HEK293T (cell line): ENCODE results near the gene NDFIP1.
"Not testable (repeated sequence)": the region's sequence is repeated elsewhere in the genome, so short reads cannot be mapped to it uniquely, and the experiment has no call there.

Experiments used
- CTCF ChIA-PET: fragments of 350-600 bp; formaldehyde crosslinking; extraction: SDS; loops from one replicate; lab custom pipeline; 2021; ENCODE audit warnings: antibody characterized with exemption, inconsistent platforms; lab: Yijun Ruan, JAX
- POLR2A ChIA-PET: fragments of 350-600 bp; formaldehyde crosslinking; extraction: SDS; loops from one replicate; lab custom pipeline; 2020; ENCODE audit warnings: antibody characterized with exemption, inconsistent platforms; lab: Yijun Ruan, JAX
- DNase-seq: peaks from one replicate; pipeline ENCODE4 v3.0.0; 2012; ENCODE audit warnings: mixed read lengths; ENCODE audit errors: extremely low spot score
- ARNT ChIP-seq: fragments of 450-650 bp; IDR thresholded peaks from 2 replicates; pipeline ENCODE4 v1.6.1; 2017; ENCODE audit warnings: mild to moderate bottlenecking
- BHLHE40 ChIP-seq: fragments of 450-650 bp; IDR thresholded peaks from 2 replicates; pipeline ENCODE4 v1.6.1; 2016; ENCODE audit warnings: mild to moderate bottlenecking, moderate library complexity, borderline replicate concordance
- CTBP1 ChIP-seq: fragments of 450-650 bp; IDR thresholded peaks from 2 replicates; pipeline ENCODE4 v1.6.1; 2016; ENCODE audit warnings: borderline replicate concordance
- ELF4 ChIP-seq: fragments of 450-650 bp; IDR thresholded peaks from 2 replicates; pipeline ENCODE4 v1.6.1; 2017; ENCODE audit warnings: antibody characterized with exemption
- FOXA1 ChIP-seq: fragments of 450-650 bp; IDR thresholded peaks from 2 replicates; pipeline ENCODE4 v1.6.1; 2016; ENCODE audit warnings: mild to moderate bottlenecking
- FOXK2 ChIP-seq: fragments of 450-650 bp; IDR thresholded peaks from 2 replicates; pipeline ENCODE4 v1.6.1; 2016; ENCODE audit warnings: mild to moderate bottlenecking
- FOXM1 ChIP-seq: fragments of 450-650 bp; IDR thresholded peaks from 2 replicates; pipeline ENCODE4 v1.6.1; 2017; ENCODE audit warnings: mild to moderate bottlenecking, borderline replicate concordance
- HDGF ChIP-seq: fragments of 450-650 bp; IDR thresholded peaks from 2 replicates; pipeline ENCODE4 v1.6.1; 2017; ENCODE audit warnings: antibody characterized with exemption, borderline replicate concordance
- L3MBTL2 ChIP-seq: fragments of 450-650 bp; conservative IDR thresholded peaks from 2 replicates; pipeline ENCODE4 v1.6.1; 2016; ENCODE audit warnings: mild to moderate bottlenecking
- LEF1 ChIP-seq: fragments of 450-650 bp; IDR thresholded peaks from 2 replicates; pipeline ENCODE4 v1.6.1; 2017; ENCODE audit warnings: mild to moderate bottlenecking, borderline replicate concordance
- NFRKB ChIP-seq: fragments of 450-650 bp; IDR thresholded peaks from 2 replicates; pipeline ENCODE4 v1.6.1; 2016; ENCODE audit warnings: mild to moderate bottlenecking, moderate library complexity
- SP1 ChIP-seq: fragments of 450-650 bp; IDR thresholded peaks from 2 replicates; pipeline ENCODE4 v1.6.1; 2017
- SUZ12 ChIP-seq: fragments of 450-650 bp; IDR thresholded peaks from 2 replicates; pipeline ENCODE4 v1.6.1; 2016; ENCODE audit warnings: mild to moderate bottlenecking
- TARDBP ChIP-seq: fragments of 450-650 bp; IDR thresholded peaks from 2 replicates; pipeline ENCODE4 v1.6.1; 2016
- ZNF384 ChIP-seq: fragments of 450-650 bp; IDR thresholded peaks from 2 replicates; pipeline ENCODE4 v1.6.1; 2016
- TF ChIP-seq, protein P1 (sequence below): fragments of 450-650 bp; IDR thresholded peaks from 2 replicates; pipeline ENCODE4 v1.6.1; 2016

NDFIP1 gene

DNA sequence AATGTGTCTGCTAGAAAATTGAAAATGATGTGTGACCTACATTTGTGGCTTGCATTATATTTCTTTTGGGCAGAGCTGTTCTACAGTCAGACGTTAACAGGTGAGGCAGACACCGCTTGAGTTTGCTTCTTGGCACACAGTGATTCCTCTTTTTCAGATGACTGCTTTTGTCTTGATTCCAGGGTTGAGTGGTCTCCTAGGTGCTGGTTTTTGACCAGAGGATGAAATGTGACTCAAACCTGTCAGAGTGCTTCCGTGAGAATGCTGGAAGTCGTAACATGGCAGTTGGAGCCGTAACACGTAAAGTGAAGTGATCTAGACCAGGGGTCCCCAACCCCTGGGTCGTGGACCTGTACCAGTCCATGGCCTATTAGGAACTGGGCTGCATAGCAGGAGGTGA is 28.3 kb upstream of the NDFIP1 start:
- POLR2A ChIA-PET: no interaction called here
- no peak for DNase-seq
- TF ChIP-seq ZNF384: no peak
- CTCF ChIA-PET: interaction anchor here (1.1 kb wide), 1 partner anchor 12 kb away, joined by 3 read pairs; no protein-coding TSS in a partner anchor

DNA sequence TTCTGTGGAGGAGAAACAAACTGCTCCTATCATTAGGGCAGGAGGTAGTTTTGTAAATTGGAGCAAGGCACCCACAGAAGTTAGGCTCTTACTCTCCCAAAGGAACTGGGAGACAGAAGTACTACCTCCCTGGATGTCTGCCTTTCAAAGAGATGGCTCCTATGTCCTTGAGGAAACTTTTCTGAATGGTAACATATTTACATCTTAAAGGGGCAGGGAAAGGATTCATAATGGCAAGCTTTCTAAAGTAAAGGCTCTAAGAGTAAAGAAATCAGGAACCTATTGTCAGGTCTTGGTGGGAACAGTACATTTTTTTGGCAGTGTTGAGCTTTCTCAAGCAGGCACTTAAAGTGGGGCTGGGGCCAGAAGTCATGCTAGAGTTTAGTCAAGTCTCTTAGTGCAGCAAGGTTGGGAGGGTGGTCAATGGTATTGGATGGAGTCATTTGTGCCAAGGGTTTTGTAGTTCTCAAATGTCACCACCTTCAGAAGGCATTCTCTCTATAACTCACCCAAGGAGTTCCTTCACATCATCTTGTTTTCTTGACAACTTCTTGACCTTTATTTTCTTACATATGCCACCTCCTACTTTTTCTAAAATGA is 26.3 kb upstream of the NDFIP1 start:
- ChIA-PET CTCF (interaction anchor here (0.7 kb wide), 1 partner anchor 107 kb away, joined by 3 read pairs; no protein-coding TSS in a partner anchor), POLR2A (interaction anchor here (0.6 kb wide), 1 partner anchor 1321 kb away, joined by 3 read pairs; no protein-coding TSS in a partner anchor)
- DNase-seq: no peak
- TF ChIP-seq, protein P1, sequence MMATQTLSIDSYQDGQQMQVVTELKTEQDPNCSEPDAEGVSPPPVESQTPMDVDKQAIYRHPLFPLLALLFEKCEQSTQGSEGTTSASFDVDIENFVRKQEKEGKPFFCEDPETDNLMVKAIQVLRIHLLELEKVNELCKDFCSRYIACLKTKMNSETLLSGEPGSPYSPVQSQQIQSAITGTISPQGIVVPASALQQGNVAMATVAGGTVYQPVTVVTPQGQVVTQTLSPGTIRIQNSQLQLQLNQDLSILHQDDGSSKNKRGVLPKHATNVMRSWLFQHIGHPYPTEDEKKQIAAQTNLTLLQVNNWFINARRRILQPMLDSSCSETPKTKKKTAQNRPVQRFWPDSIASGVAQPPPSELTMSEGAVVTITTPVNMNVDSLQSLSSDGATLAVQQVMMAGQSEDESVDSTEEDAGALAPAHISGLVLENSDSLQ: no peak
- TF ChIP-seq NFRKB: no peak
- no peak for TF ChIP-seq ELF4
- TF ChIP-seq ARNT: no peak
- no peak for TF ChIP-seq HDGF
- TF ChIP-seq SP1: no peak
- TF ChIP-seq LEF1: no peak
- no peak for TF ChIP-seq FOXK2
- TF ChIP-seq ZNF384: no peak
- TF ChIP-seq TARDBP: no peak
- no peak for TF ChIP-seq L3MBTL2

DNA sequence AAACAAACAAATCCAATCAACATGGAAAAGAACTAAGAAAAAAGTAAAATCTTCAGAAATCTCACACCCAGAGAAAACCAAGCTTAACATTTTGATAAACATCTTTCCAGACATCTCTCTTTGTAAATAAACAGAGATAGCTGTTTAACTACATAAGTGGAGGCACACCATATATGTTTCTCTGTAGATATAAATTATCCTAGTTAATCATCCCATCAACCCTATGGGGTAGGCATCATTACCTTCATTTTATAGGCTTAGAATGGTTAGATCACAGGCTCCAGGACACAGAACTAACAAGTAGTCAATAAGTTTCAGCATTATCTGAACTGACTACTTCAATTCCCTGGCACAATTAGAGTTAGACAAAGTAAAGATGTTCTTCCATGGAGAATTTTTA is 22.4 kb upstream of the NDFIP1 start:
- ChIA-PET POLR2A (interaction anchor here (0.7 to 1.0 kb wide), 2 partner anchors 8 to 449 kb away, joined by 3 to 4 read pairs; partner anchors contain the start of gene RELL2), CTCF (interaction anchor here (1.2 to 1.5 kb wide), 2 partner anchors 22 to 627 kb away, joined by 3 read pairs; no protein-coding TSS in a partner anchor)
- no peak for DNase-seq
- TF ChIP-seq HDGF (no peak), CTBP1 (peak; percentile 32; the same call in 1 of the 2 replicates), FOXK2 (0 out of 2 replicates have a peak, but pooled peaks have one; percentile 25), SUZ12 (no peak), ZNF384 (no peak), TARDBP (no peak), BHLHE40 (no peak), NFRKB (no peak), FOXA1 (no peak), FOXM1 (no peak), SP1 (no peak), ARNT (no peak), ELF4 (no peak), L3MBTL2 (no peak), LEF1 (no peak)
- TF ChIP-seq, protein P1: peak; percentile 81

DNA sequence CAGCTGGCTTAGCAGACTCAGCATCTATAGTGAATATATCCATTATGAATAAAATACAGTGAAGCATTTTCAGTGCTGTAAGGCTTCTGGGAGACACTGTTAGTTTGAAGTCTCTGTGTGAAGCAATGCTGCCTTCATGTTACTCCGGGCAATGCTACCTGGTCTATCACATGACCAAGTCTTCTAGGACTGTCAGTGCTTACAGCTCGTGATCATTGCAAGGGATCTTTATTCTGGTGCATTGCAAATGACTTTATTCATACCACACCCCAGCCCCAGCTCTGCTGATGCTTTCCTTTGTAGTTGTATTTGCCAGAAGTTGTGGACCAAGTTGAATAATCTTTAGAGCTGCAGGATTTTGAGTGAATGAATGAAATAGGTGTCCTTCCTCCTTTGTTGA is 21.9 kb upstream of the NDFIP1 start:
- ChIA-PET POLR2A (interaction anchor here (0.9 to 1.0 kb wide), 2 partner anchors 8 to 23 kb away, joined by 3 to 4 read pairs; no protein-coding TSS in a partner anchor), CTCF (interaction anchor here (1.2 to 1.5 kb wide), 2 partner anchors 21 to 627 kb away, joined by 3 read pairs; no protein-coding TSS in a partner anchor)
- DNase-seq: no peak
- TF ChIP-seq SUZ12: no peak
- TF ChIP-seq SP1: no peak
- TF ChIP-seq ELF4: no peak
- TF ChIP-seq CTBP1: no peak
- TF ChIP-seq FOXA1: no peak
- TF ChIP-seq L3MBTL2: no peak
- no peak for TF ChIP-seq LEF1

DNA sequence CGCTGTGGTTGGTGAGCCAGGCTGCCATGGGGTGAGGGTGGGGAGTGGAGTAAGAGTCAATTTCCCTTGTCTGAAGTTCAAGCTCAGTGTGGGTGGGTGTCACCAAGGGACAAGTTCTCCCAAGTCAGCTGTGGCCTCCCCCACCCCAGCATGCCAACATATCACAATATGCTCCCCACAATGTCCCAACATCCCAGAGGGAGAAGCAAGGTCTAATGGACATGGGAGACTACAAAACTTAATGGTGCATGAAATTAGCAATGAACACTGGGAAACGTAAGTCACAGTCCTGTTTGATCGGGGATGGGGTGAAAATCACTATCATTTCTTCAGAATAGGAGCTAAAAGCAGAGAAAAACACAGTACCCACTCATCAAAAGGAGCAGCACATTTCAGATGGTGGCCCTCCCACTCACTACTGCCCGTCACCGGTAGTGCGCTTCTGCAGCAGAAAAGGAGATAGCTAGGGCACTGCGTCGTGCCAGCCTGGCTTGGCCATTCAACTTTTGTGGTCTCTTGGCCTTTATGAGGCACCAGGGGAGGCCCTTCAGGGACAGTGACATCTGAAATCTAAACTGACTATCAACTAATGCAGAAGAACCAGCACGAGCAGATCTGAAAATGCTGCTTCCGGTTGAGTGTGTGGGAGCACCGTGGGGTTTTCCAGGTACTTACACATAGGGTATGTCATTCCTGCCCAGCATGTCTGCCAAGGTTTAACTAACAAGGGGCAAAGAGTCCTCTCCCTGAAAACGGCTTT is 20.5 kb upstream of the NDFIP1 start:
- DNase-seq: no peak
- POLR2A ChIA-PET: interaction anchor here (1.5 to 1.8 kb wide), 2 partner anchors 21 to 75 kb away, joined by 3 to 8 read pairs; partner anchors contain the start of gene GNPDA1
- no peak for TF ChIP-seq BHLHE40
- TF ChIP-seq, protein P1: 0 out of 2 replicates have a peak, but pooled peaks have one; percentile 3
- CTCF ChIA-PET: interaction anchor here (0.6 to 1.1 kb wide), 2 partner anchors 55 to 74 kb away, joined by 3 read pairs; no protein-coding TSS in a partner anchor

DNA sequence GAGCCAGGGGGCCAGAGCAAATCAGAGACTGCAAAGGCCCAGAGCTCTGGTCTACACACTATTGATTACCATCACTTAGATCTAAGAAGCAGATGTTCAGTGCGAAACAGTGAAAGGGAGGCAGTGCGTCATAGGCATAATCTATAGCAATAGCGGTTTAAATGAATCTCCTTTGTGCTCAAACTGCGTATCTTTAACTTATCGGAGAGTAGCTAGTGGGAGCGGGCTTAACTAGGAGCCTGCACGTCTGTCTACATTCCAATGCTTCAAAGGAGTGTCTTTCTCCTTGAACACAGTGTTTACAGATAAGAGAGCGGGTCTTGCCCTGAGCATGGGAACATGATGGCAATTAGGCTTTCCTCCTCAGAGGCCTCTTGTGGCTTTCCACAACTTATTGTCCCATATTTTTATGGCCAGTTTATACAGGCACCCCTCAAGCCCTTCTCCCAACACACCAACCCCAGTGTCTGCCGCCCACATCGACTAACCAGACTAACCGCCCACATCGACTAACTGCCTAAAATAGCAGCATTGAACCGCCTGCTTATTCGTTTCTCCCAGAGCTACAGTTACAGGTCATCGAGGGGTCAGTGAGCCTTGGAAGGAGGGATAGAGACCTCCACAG is 19.6 kb upstream of the NDFIP1 start:
- CTCF ChIA-PET: interaction anchor here (0.6 to 1.1 kb wide), 3 partner anchors 54 to 210 kb away, joined by 3 read pairs; no protein-coding TSS in a partner anchor
- POLR2A ChIA-PET: interaction anchor here (1.8 kb wide), 1 partner anchor 21 kb away, joined by 8 read pairs; no protein-coding TSS in a partner anchor
- not testable (repeated sequence) for DNase-seq
